Measurements from ENCODE around the gene PRKG1.

PRKG1 gene

GRCh38 chr10:52059089-52059488 is 984.8 kb downstream of the PRKG1 start:
- no peaks in the 10 kb centered on the region for H3K9me2 ChIP-seq (replicated peaks; ENCODE audit: control insufficient read depth, low read length)
- H4K20me1 ChIP-seq (ENCODE audit: control insufficient read depth, insufficient read depth, low read depth, low read length), result no peaks in the 10 kb centered on the region
- H3K4me1 ChIP-seq (ENCODE audit: control insufficient read depth, low read length), result no peaks in the 10 kb centered on the region
- no peaks in the 10 kb centered on the region for H3K9me3 ChIP-seq (ENCODE audit: control insufficient read depth, insufficient read depth, low read length)
- no peaks in the 10 kb centered on the region for H3K36me3 ChIP-seq (ENCODE audit: control insufficient read depth, low read length)
- TF ChIP-seq, protein P1, sequence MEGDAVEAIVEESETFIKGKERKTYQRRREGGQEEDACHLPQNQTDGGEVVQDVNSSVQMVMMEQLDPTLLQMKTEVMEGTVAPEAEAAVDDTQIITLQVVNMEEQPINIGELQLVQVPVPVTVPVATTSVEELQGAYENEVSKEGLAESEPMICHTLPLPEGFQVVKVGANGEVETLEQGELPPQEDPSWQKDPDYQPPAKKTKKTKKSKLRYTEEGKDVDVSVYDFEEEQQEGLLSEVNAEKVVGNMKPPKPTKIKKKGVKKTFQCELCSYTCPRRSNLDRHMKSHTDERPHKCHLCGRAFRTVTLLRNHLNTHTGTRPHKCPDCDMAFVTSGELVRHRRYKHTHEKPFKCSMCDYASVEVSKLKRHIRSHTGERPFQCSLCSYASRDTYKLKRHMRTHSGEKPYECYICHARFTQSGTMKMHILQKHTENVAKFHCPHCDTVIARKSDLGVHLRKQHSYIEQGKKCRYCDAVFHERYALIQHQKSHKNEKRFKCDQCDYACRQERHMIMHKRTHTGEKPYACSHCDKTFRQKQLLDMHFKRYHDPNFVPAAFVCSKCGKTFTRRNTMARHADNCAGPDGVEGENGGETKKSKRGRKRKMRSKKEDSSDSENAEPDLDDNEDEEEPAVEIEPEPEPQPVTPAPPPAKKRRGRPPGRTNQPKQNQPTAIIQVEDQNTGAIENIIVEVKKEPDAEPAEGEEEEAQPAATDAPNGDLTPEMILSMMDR (IDR thresholded peaks at IDR 0.05; ENCODE audit: low read depth, low read length, poor library complexity, severe bottlenecking), result no peak
- no peak for TF ChIP-seq EZH2phosphoT487 (IDR thresholded peaks at IDR 0.05; ENCODE audit: borderline replicate concordance, low read length)
- no peak overlapping the region for H3K4me3 ChIP-seq (ENCODE audit: low read length)
- H3K4me2 ChIP-seq (ENCODE audit: low read length), result no peak overlapping the region
- no peaks in the 10 kb centered on the region for H3F3A ChIP-seq (ENCODE audit: control insufficient read depth, insufficient read depth)
- no peaks in the 10 kb centered on the region for H3K27me3 ChIP-seq (ENCODE audit: control insufficient read depth, low read length)
- H3K27ac ChIP-seq (ENCODE audit: low read depth, low read length), result no peak overlapping the region
- no peaks in the 10 kb centered on the region for H3K79me2 ChIP-seq (ENCODE audit: control insufficient read depth, low read length)

DNA sequence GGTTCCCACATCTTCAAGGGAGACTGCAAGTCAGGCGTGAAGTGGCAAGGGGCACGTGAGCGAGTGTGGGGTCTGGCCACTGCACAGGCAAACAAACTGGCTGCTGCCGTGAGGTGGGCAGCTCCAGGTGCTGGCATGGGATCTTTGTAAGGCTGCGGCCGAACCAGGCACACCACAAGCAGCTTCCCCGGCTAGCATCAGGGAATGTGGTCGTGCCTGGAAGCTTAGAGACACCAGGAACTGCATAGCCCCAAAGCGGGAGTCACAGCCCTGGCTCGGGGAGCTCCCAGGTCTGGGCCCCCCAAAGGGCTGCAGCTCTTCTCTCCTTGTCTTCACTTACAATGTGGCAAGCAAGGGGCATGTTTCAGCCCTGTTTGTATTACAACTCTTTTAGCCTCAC is 988.9 kb downstream of the PRKG1 start:
- Histone ChIP-seq H3K79me2 (ENCODE audit: control insufficient read depth, low read length) (no peaks in the 10 kb centered on the region), H3K36me3 (ENCODE audit: control insufficient read depth, low read length) (no peaks in the 10 kb centered on the region), H3K4me3 (ENCODE audit: low read length) (no peak overlapping the region), H3K27ac (ENCODE audit: low read depth, low read length) (no peak overlapping the region), H3K9me2 (replicated peaks; ENCODE audit: control insufficient read depth, low read length) (no peaks in the 10 kb centered on the region), H3K27me3 (ENCODE audit: control insufficient read depth, low read length) (no peaks in the 10 kb centered on the region), H4K20me1 (ENCODE audit: control insufficient read depth, insufficient read depth, low read depth, low read length) (no peaks in the 10 kb centered on the region), H3K4me2 (ENCODE audit: low read length) (no peak overlapping the region), H3K4me1 (ENCODE audit: control insufficient read depth, low read length) (no peaks in the 10 kb centered on the region), H3K9me3 (ENCODE audit: control insufficient read depth, insufficient read depth, low read length) (no peaks in the 10 kb centered on the region), H3F3A (ENCODE audit: control insufficient read depth, insufficient read depth) (no peaks in the 10 kb centered on the region)
- TF ChIP-seq, protein P1 (IDR thresholded peaks at IDR 0.05; ENCODE audit: low read depth, low read length, poor library complexity, severe bottlenecking), result no peak
- no peak for TF ChIP-seq EZH2phosphoT487 (IDR thresholded peaks at IDR 0.05; ENCODE audit: borderline replicate concordance, low read length)

DNA sequence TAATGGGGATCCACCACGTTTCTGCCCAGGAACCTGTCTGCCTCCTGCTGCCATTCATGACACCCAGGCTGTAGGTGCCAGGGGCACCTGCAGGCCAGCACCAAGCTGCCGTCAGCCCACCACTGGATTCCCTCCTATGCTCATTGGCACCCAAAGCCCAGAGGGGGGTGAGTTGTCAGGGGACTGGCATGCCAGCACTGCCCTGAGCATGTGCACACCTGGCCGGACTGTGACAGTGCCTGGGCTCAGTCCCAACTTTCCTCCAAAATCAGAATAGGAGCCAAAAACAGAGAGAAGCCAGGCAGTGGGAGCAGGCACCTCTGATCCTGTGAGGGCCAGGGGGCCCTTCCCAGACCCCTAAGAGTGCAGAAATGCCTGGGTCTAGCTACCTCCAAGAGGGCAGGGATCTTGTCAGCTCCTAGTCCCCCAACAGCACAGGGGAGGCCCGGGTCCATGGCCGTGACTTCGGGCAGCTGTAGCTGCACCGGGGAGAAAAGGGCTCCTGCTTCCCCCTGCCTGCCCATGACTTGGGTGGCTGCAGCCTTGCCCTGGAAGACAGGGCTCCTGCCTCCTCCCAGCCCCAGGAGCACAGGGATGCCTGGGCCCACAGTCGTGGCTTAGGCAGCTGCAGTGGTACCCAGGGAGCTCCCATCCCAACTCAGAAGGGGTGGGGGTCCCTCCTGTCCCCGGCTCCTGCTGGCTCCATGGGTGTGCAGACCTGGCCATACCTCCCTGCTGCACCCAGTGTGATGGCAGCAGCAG is 990.0 kb downstream of the PRKG1 start:
- H3K4me2 ChIP-seq (ENCODE audit: low read length), result no peak overlapping the region
- H3K4me3 ChIP-seq (ENCODE audit: low read length), result no peak overlapping the region
- H3K27ac ChIP-seq (ENCODE audit: low read depth, low read length), result no peak overlapping the region

More for the DNA sequence above, 990.0 kb downstream of the PRKG1 start:
- Histone ChIP-seq H4K20me1 (ENCODE audit: control insufficient read depth, insufficient read depth, low read depth, low read length) (no peaks in the 10 kb centered on the region), H3F3A (ENCODE audit: control insufficient read depth, insufficient read depth) (no peaks in the 10 kb centered on the region), H3K4me1 (ENCODE audit: control insufficient read depth, low read length) (no peaks in the 10 kb centered on the region), H3K36me3 (ENCODE audit: control insufficient read depth, low read length) (no peaks in the 10 kb centered on the region), H3K79me2 (ENCODE audit: control insufficient read depth, low read length) (no peaks in the 10 kb centered on the region), H3K27me3 (ENCODE audit: control insufficient read depth, low read length) (no peaks in the 10 kb centered on the region), H3K9me2 (replicated peaks; ENCODE audit: control insufficient read depth, low read length) (no peaks in the 10 kb centered on the region), H3K9me3 (ENCODE audit: control insufficient read depth, insufficient read depth, low read length) (no peaks in the 10 kb centered on the region)
- TF ChIP-seq EZH2phosphoT487 (IDR thresholded peaks at IDR 0.05; ENCODE audit: borderline replicate concordance, low read length), result no peak
- TF ChIP-seq, protein P1 (IDR thresholded peaks at IDR 0.05; ENCODE audit: low read depth, low read length, poor library complexity, severe bottlenecking), result no peak
